HG03520 (cell line): Measurements from ENCODE around the gene KLRF1.
A peak's percentile ranks its signal among the peaks of the same experiment; 100 is the strongest.

ENCODE experiments used
- ATAC-seq: cut with Tn5 transposase; IDR thresholded peaks from one replicate; pipeline ENCODE4 v1.9.1; 2021; ENCODE audit warnings: mild to moderate bottlenecking, moderate library complexity; ENCODE audit not compliant: unreplicated experiment

KLRF1 gene

GRCh38 chr12:9808504-9808903, 18.8 kb upstream of the KLRF1 start:
- no peak for ATAC-seq

GRCh38 chr12:9809338-9809737, 17.9 kb upstream of the KLRF1 start:
- ATAC-seq, result no peak

- no peak for ATAC-seq
These were observed 17.4 kb upstream of the KLRF1 start for GRCh38 chr12:9809866-9810265.

- no peak for ATAC-seq
These were observed 16.6 kb upstream of the KLRF1 start for GRCh38 chr12:9810671-9811070.

- ATAC-seq, result no peak
These were observed 15.7 kb upstream of the KLRF1 start for GRCh38 chr12:9811621-9812020.

GRCh38 chr12:9813821-9814798, 13.2 kb upstream of the KLRF1 start:
- ATAC-seq, result peak; percentile 88

- no peak for ATAC-seq
These were observed 6.9 kb upstream of the KLRF1 start for GRCh38 chr12:9820281-9820930.

- ATAC-seq, result no peak
These were observed 2.2 kb downstream of the KLRF1 start for GRCh38 chr12:9829483-9829882.

- no peak for ATAC-seq
These were observed 2.7 kb downstream of the KLRF1 start for GRCh38 chr12:9829982-9830381.

- no peak for ATAC-seq
These were observed 4.4 kb downstream of the KLRF1 start for GRCh38 chr12:9831720-9832119.

GRCh38 chr12:9843407-9843806, 16.1 kb downstream of the KLRF1 start:
- ATAC-seq, result no peak

- ATAC-seq, result no peak
These were observed 21.6 kb downstream of the KLRF1 start for GRCh38 chr12:9848899-9849298.

GRCh38 chr12:9851050-9851449, 23.8 kb downstream of the KLRF1 start:
- no peak for ATAC-seq

- no peak for ATAC-seq
These were observed 24.6 kb downstream of the KLRF1 start for GRCh38 chr12:9851927-9852326.

- ATAC-seq, result no peak
These were observed 28.9 kb downstream of the KLRF1 start for GRCh38 chr12:9856151-9856550.

- no peak for ATAC-seq
These were observed 29.6 kb downstream of the KLRF1 start for GRCh38 chr12:9856894-9857293.

GRCh38 chr12:9858135-9858534, 30.9 kb downstream of the KLRF1 start:
- no peak for ATAC-seq

- no peak for ATAC-seq
These were observed 37.8 kb downstream of the KLRF1 start for GRCh38 chr12:9864913-9865675.

GRCh38 chr12:9866860-9867269, 39.6 kb downstream of the KLRF1 start:
- no peak for ATAC-seq

GRCh38 chr12:9867531-9867930, 40.2 kb downstream of the KLRF1 start:
- ATAC-seq, result no peak

- ATAC-seq, result no peak
These were observed 41.1 kb downstream of the KLRF1 start for GRCh38 chr12:9868311-9868801.
